NK-92 treated with Interleukin-12 subunit alpha and Interleukin-12 subunit beta, amount 100 ng/mL, for 24 hours (cell line): ENCODE data around the gene PPP4R3B.
"Not testable (repeated sequence)": the region's sequence is repeated elsewhere in the genome, so short reads cannot be mapped to it uniquely, and the experiment has no call there.

Experiments used
- DNase-seq: peaks from one replicate; lab custom pipeline; 2025; lab: John Stamatoyannopoulos, UW

Gene PPP4R3B

DNA sequence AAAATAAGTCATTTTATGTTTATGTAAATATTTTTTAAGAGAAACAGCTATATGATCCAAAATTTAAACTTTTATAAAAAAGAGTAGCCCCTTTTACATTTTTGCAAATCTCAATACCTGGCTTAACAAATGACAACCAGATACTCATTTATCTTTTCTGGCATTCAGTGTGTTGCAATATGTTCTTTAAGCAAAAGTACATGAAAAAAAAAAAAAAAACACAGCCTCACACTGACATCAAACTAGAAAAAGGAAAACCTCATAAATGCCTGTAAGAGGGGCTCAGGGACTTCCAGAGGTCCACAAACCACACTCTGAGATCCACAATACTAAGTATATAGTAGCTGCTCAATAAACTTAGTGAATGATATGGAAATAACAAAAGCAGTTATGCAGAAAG, 21.9 kb downstream of the PPP4R3B start:
- no peak for DNase-seq

DNA sequence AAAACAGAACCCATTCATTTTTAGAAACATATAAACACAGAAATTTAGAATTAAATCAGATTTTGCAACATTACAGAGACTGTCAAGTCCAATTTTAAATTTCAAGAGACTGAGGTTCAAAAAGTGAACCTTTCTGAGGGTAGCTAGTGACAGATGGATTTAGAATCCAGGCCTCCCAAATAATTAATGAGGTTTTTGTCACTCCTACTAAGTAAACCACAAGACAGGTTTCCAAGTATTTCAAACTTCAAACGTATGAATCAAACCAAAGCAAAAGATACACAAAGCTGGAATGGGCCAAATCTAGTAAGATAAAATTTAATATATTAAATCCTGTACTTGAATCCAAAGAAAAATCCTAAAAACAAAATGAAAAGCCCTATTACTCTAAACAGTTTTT, 25.3 kb downstream of the PPP4R3B start:
- no peak for DNase-seq

DNA sequence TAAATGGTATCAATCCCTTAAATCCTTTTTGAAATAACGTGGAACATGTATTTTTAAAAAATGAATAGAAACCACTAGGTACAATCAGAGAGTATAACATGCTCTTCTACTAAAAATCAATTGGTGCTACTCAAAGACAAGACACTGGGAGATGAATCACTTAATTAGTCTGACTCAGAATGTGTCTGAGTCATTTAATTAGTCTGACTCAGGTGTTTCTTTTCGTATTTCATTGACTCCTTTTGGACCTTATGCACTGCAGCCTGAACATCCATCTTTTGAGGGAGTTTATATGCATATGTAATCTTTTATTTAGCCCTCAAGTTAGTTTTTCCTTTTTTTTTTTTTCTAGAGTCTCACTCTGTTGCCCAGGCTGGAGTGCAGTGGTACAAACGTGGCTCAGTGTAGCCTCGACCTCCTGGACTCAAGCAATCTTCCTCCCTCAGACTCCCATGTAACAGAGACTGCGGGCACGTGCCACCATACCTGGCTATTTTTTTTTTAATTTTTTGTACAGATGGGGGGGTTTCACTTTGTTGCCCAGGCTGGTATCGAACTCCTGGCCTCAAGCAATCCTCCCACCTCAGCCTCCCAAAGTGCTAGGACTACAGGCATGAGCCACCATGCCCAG, 26.5 kb downstream of the PPP4R3B start:
- DNase-seq = no peak

DNA sequence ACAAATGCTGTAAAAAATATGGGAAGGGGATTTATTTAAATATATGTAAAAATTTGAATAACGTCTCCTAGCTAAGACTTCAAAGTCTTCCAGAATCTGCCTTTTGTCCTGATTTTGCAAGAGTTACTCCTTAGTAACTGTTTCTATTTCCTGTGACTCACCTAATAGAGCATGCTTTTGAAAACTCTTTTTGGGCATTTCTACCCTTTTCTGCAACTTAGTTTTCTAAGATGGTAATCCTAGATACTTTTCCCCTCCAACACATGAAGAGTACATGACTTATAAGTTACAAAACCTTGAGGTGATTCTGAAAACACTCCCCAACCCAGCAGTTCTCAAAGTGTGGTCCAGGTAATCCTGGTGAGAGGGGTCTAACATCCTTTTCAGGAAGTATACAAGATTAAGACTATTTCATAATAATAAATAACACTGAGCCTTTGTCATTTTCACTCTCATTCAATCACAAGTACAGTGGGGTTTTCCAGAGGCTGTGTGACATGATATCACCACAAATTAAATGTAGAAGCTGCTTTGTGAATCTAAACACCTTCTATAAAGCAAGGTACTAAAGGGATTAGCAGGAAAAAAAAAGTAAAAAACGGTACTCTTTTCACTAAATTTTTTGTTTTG, 31.9 kb downstream of the PPP4R3B start:
- no peak for DNase-seq

DNA sequence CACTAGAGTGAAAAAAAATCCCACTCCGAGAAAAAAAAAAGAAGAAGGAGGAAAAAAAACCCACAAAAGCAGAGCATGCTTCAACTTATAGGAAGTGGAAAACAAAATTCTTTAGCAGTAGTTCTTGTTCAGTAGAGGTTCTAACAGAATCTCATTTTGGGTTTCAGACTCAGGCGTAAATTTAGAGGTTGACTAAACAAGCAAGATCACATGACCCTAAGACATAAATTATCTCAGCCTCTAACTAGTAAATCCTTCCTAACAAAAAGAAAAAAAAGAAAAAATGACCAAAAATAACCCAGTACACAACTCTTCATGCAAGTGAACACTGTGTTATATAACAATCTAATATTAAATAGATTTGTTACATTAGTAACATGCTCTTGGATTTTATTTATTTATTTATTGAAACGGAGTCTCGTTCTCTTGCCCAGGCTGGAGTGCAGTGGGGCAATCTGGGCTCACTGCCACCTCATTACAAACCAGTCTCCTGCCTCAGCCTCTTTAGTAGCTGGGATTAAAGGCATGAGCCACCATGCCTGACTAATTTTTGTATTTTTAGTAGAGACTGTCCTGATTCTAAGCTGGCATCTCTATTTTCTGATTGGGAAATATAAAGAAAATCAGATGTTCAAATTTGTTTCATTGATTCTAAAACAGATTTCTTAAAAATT, 35.4 kb downstream of the PPP4R3B start:
- no peak for DNase-seq

DNA sequence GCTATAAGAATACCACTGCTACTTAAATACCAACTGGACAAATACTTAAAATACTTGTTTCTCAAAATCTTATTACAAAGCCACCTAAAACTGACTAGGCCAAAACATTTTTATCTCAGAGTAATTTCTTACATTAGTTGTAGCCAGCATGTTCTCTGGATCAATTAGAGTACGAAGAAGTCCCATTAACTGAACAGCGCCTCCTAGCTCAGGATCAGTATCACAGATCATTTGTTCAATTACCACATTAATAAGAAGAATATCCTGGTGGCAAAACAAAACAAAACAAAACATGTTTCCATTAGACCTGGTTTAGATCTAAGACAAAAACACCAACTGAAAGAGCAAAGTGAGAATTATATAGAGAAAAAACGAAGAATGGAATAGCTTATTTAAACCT, 36.0 kb downstream of the PPP4R3B start:
- no peak for DNase-seq

DNA sequence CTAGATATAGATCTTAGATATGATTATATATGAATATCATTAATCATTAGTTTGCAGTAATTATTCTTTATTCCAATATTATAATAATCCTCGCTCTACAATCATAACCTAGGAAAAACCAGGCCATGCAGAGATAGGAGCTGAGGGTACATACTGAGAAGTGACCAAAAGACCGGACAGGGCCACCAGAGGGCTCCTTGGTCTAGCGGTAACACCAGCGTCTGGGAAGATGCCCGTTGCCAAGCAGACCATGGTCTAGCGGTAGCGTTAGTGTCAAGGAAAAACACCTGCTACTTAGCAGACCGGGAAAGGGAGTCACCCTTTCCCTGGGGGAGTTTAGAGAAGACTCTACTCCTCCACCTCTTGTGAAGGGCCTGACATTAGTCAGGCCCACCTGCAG, 48.4 kb downstream of the PPP4R3B start:
- DNase-seq = not testable (repeated sequence)

DNA sequence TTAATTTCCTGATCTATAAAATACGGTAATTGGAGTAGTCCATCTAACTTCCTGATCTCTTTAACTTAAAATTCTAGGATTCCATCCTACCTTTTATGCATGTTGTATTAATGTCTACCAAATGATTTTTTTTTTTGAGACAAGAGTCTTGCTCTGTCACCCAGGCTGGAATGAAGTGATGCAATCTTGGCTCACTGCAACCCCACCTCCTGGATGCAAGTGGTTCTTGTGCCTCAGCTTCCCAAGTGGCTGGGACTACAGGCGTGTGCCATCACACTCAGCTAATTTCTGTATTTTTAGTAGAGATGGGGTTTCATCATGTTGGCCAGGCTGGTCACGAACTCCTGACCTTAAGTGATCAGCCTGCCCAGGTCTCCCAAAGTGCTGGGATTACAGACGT, 50.1 kb downstream of the PPP4R3B start:
- DNase-seq = no peak

DNA sequence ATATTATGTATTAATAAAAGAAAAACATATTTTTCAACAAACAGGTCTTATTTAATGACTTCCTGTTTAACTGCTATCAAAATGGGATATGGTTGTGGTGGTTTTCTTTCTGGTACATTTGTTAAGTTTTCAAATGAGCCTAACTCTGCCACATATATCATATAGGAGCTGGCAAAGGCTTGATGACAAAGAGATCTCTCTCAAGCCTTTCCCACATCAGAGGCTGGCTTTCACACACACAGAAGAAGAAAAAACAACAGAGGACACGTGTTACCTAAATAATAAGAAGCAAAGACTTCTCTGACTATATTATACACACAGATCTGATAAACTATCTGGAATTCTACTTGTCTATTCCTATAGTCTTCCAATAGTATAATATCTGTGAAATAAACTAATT, 51.8 kb downstream of the PPP4R3B start:
- no peak for DNase-seq

DNA sequence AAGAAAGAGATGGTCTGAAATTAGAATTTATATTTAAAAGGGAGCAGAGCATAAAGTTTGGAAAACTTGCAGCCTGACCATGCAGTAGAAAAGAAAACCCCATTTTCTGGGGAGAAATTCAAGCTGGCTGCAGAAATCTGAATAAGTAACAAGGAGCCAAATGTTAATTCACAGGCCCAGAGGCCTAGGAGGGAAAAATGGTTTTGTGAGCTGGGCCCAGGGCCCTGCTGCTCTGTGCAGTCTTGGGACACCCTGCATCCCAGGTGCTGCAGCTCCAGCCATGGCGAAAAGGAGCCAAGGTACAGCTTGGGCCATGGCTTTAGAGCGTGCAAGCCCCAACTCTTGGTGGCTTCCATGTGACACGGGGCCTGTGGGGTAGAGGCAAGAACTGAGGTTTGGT, 56.6 kb downstream of the PPP4R3B start:
- DNase-seq = no peak

DNA sequence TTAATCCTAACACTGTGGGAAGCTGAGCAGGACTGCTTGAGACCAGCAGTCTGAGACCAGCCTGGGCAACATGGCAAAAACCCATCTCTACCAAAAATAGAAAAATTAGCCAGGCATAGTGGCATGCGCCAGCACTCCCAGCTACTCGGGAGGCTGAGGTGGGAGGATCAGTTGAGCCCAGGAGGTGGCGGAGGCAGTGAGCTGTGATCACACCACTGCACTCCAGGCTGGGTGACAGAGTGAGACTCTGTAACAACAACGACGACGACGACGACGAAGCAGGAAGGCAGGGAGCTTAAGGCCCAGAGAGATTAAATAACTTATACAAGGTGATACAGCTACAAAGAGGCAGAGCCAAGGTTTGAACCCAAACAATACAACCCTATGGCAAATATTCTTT, 60.6 kb downstream of the PPP4R3B start:
- DNase-seq = no peak

DNA sequence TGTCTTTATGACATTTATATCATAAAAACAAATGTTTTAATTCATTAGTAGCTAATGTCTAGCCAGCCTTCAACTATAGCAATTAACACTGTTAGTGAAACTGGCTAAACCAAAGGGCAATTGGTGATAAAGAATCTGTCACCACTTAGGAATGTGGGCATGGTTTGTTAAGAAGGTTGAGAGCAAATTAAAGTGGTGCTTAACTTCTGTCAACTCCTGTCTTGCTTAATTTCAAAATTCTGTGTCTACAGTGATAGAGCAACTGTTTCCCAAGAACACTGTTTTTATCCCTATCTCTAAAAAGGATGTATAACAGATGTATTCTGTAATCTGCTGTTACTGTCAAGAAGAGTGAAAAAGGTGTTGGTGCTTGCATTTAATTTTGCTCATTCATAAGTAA, 61.4 kb downstream of the PPP4R3B start:
- DNase-seq = no peak

DNA sequence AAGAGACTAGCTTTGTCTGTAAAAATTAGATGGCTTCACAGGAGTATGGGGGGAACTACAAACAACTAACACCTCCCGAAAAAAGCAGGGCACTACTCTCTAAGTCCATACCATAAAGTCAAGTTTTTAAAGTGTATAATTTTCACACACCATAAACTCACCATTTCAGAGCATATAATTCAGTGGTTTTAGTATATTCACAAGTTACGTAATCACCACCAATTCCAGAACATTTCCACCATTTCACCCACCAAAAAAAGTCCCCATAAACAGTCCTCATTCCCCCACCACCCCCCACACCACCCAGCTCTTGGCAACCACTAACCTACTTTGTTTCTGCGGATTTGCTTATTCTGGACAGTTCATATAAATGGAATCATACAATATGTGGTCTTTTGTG, 64.1 kb downstream of the PPP4R3B start:
- no peak for DNase-seq

DNA sequence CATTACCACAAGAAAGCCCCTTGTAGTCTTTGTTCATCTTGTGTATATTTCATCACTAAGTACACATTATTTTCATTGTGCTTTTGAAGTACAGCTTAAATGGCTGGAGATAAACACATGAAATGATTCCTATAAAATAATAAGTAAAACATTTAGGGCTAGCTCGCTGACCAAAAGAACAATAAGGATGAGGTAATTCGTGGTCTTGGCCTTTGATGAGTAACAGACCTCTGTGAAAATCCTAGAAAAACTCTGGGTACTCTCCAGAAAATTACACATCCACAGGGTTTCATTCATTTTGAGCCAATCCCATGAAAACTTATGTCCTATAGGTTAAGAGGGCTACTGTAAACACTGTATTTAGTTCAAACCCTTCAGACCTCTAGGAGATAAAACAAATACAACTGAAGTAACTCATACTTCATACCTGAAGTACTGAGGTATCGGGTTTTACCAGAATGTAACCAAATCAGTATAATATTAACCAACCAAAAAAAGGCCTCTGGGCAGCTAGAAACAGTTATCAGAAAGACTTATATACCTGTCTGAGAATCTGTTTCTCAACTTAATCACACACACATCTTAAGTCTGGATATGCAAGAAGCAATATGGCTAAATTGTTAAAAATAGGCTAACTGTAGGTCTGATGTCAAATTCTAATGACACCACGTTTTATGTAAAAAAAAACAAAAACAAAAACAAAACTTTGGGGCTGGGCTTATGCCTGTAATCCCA, 66.9 kb downstream of the PPP4R3B start:
- DNase-seq = no peak

DNA sequence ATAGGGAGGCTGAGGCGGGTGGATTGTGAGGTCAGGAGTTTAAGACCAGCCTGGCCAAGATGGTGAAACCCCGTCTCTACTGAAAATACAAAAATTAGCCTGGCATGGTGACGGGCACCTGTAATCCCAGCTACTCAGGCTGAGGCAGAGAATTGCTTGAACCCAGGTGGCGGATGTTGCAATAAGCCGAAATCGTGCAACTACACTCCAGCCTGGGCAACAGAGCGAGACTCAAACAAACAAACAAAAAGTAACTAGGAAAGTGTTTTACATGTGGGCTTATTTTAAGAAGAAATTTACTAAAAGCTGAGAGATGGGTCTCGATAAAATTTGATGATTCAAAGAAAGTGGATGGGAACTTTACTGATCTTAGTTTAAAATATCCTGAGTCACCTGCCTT, 69.7 kb downstream of the PPP4R3B start:
- not testable (repeated sequence) for DNase-seq

DNA sequence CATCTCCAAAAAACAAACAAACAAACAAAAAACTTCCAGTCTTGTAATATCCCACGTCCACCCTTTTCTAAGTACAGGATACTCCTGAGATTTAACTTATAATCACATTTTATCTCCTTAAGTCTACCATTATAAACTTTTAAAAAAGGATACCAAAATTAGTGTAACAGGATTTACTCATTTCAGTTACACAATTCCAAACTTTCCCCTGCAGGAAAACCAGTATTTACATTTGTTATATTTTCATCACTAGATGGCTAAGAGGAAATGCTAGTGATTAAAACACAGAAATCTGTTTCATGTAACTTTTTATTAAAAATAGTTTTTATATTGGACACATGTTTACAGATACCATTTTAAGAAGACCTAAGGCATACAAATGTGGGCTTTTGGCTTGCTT, 70.4 kb downstream of the PPP4R3B start:
- DNase-seq = no peak

DNA sequence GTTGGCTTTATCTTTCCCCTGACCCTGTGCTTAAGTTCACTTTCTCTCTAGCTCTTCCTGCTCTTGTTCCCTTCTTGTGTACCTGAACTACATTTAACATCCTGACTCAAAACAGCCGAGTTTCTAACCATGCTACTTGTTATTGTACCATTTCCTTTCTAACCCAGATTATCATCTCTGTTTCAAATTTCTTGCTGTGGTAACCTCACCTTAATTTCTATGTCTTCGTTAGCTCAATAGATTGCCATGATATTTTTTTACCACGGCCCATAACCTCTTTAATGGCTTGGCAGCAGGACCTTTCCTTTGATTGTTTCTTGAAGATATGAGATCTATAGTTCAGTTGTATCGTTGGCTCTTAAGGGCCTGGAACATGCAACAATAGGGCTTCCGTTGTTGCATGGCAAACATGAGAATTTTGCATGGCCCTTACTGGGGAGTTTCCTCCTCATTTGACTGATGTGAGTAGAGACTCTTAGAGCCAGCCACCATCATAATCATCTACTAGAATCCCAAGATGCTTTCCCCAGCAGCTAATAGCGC, 86.8 kb downstream of the PPP4R3B start:
- no peak for DNase-seq

DNA sequence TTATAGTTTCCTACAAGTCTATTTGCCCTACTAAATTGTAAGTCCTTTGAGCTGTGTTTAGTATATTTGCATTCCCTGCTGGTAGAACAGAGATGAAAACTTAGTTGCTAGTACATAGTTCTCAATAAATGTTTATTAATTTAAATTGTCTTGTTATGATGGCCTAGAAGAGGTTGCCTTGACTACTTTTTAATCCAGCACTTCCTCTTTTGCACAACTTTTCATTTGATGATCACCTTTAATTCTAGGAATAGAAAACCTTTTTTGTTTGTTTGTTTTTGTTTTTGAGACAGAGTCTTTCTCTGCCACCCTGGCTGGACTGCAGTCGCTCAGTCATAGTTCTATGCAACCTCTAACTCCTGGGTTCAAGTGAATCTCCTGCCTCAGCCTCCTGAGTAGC, 91.2 kb downstream of the PPP4R3B start:
- no peak for DNase-seq

DNA sequence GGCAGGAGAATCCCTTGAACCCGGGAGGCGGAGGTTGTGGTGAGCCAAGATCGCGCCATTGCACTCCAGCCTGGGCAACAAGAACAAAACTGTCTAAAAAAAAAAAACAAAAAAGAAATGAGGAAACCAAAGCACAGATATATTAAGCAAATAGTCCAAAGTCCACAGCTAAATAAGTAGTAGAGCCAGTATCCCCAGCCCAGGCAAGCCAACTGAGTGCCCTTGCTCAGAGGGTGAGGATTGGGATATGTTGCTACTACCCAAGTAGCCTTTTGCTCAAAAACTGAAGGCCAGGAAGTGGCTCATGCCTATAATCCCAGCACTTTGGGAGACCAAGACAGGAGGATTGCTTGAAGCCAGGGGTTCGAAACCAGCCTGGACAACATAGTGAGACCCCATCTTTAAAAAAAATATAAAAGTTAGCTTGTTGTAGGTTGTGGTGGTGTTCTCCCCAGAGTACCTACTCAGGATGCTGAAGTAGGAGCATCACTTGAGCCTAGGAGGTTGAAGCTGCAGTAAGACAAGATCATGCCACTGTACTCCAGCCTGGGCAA, 92.5 kb downstream of the PPP4R3B start:
- DNase-seq = no peak

DNA sequence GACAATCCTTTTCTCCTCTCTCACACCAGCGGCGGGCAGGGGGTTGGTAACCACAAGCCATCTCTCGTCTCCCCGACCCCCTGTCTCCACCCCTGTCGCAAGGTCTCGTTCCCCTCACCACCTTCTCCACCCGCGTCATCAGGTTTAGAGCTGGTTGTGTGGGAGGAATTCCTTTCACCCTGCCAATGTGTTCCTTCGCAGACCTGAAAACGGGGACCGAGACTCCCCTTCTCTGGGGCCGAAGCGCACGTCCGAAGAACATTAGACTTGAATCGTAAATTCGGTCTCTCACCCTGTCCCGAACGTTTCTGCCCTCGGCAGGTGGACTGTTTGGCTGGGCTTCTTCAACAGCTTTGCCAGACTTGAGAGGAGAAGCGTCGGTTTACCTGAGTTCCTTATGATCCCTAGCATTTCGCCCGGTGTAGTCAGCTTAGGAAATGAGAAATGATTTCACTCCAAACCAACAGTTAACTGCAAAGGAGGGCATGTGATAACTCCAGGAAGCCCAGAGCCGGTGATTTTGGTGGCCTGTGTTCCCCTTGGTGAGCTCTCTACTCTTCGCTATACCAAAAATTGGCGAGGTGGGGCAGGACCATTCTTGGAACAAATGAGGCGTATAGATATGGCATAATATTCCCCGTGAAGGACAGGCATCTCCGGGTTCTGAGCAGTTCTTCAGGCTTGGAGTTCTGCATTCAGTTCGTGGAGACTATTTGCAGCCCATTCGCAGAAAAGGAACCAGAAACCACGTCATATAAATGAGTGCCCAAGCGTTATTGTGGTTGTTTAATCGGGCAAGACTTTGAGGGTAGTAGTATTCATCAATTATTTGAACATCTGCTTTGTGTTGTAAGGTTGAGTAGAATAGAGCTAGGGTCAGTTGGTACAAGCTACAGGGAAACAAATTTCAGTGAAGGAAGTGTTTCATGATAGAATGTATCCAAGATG, 97.2 kb downstream of the PPP4R3B start:
- no peak for DNase-seq

DNA sequence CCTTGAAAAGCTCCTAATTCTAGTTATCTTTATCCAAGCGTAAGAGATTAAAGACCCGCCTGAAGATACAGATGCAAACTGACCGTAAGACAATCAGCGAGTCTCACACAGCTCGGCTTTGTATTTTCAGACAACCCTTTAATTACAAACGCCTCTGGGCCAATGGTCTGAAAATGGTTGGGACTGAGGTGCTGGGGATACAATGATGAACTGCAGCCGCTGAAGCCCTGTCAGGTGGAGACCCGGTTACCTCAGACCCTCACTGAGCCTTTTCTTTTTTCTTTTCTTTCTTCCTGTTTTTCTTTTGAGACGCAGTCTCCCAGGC, 98.6 kb downstream of the PPP4R3B start:
- DNase-seq = no peak
